HG02759 (cell line): ENCODE data around the gene LPP.

Experiments used
- ATAC-seq: cut with Tn5 transposase; IDR thresholded peaks from one replicate; pipeline ENCODE4 v1.9.1; 2021; ENCODE audit warnings: mild to moderate bottlenecking, moderate library complexity; ENCODE audit not compliant: unreplicated experiment

The LPP gene

GRCh38 chr3:188351648-188352047 lies 197.7 kb downstream of the LPP start:
- ATAC-seq: no peak

GRCh38 chr3:188352196-188352927 lies 198.4 kb downstream of the LPP start:
- no peak for ATAC-seq

DNA sequence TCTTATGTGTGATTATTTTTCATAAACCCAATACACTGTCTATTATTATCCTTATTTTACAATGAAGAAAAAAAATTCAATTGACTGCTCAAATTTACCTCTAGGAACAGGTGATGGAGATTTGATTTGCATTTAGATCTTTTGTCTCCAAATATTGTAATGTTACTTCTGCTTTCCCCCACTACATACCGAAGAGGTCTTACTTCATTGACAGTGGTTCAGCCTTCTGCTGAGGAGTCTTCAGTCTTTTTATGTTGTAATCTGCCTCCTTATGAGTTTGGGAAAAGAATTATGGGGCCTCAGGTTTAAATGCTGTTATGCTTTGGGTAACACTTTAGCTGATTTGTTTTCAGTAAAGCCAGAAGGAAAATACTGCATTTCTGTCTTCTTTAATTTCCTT lies 199.5 kb downstream of the LPP start:
- ATAC-seq: no peak

DNA sequence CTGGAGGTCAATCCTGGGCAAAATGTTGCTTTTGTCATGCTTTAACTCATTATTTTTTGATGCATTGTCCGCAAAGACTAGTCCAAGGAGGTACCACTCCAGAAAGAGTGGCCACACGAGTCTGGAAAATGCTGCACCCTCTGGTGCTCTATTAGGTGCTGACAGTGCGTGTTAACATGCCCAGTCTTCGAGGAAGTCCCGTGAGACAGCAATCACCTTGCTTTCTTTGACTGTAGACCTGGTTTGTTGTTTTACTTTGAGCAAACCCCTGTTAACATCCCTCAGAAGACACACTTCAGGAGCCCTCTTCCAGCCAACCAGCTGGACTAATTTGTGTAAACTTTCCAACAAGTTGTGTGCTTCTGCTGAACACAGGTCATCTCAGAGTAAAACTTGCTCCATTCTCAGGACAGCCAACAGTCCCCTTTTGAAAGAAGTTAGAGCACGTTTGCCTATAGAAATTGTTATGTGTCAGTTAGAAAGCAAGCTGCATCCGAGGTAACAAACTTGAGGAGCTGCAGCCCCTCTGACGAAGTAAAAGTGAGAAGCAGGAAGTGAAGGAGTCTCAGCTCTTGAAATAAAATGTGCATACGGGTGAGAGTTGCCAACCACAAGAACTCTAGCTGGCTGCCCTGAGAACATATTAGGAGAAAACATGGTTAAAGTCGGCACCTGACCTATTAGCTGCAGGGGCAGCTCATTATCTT lies 205.0 kb downstream of the LPP start:
- no peak for ATAC-seq

- ATAC-seq: no peak
These were observed 206.5 kb downstream of the LPP start for GRCh38 chr3:188360364-188360881.

DNA sequence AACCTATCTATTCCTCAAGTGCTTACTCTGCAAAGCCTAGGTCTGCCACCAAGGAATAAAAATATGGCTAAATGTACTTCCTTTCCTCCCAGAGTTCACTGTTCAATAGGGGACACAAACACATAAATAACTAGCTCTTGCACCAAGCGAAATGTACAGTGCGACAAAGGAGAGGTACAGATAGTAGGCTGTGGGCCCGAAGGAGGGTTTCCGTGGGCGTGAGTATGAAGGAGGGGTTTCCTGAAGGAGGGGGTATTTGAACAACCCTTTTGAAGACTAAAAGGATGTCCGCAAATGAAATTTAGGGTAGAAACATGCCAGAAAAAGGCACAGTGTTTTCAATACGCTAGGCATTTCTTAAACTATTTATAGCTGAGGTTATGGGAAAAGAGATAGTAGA lies 207.9 kb downstream of the LPP start:
- no peak for ATAC-seq

- ATAC-seq: no peak
These were observed 208.5 kb downstream of the LPP start for GRCh38 chr3:188362405-188362831.

- no peak for ATAC-seq
These were observed 211.2 kb downstream of the LPP start for GRCh38 chr3:188365184-188365583.

GRCh38 chr3:188365988-188366698 lies 212.2 kb downstream of the LPP start:
- ATAC-seq: no peak

GRCh38 chr3:188367678-188368077 lies 213.7 kb downstream of the LPP start:
- no peak for ATAC-seq

- ATAC-seq: no peak
These were observed 215.6 kb downstream of the LPP start for GRCh38 chr3:188369526-188369925.

GRCh38 chr3:188370081-188370830 lies 216.3 kb downstream of the LPP start:
- peak; percentile 55 for ATAC-seq

GRCh38 chr3:188378786-188379185 lies 224.8 kb downstream of the LPP start:
- no peak for ATAC-seq

- ATAC-seq: no peak
These were observed 226.3 kb downstream of the LPP start for GRCh38 chr3:188380252-188380651.

DNA sequence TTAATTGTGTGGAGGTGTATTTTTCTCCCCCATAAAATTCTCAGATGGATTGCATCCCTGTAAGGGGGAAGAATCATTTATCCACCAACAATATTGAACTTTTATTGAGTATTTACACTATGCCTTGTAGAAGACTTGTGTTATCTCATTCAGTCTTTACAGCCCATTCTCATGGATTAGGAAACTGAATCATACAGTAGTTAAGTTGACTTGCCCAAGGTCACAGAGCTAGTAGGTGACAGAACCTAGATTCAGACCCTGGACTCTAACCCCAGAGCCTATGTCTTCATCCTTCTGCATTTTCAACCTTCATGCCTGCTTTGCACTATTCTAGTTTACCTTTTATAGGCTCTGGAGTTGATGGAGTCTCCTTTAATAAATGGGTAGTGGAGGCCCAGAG lies 226.8 kb downstream of the LPP start:
- no peak for ATAC-seq

DNA sequence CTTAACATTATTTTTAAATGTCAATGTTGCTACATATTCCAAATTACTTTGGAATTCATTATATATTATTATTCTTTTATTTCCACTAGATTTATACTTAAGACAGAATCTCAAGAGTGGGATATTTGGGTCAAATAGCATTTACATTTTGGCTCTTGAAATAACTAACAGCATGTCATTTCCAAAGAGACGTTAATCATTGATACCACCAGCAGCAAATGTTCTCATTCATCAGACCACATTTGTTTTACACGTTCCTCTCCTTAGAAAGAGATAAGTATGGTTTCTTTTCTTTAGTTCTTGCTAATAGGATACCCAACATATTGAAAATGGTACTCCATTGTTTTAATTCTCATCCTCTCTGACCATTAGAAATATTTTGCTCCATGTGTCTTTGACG lies 229.8 kb downstream of the LPP start:
- no peak for ATAC-seq

DNA sequence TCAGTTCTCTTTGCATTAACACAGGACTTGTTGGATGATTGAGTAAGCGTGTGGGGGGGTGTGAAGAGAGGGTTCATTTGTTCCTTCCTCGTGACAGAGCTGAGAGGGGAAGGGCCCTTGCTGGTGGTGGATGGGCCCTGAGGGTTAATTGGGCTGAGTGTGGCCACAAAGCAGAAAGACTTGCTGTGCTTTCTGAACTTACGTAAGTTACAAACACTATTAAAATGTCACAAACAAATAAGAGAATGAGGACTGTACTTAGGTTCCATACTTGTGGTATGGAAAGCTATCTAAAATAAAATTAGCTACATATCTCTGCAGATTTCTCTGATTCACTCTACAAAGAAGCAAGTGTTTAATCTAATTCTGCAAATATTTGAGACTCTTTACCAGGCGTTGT lies 231.3 kb downstream of the LPP start:
- ATAC-seq: no peak

DNA sequence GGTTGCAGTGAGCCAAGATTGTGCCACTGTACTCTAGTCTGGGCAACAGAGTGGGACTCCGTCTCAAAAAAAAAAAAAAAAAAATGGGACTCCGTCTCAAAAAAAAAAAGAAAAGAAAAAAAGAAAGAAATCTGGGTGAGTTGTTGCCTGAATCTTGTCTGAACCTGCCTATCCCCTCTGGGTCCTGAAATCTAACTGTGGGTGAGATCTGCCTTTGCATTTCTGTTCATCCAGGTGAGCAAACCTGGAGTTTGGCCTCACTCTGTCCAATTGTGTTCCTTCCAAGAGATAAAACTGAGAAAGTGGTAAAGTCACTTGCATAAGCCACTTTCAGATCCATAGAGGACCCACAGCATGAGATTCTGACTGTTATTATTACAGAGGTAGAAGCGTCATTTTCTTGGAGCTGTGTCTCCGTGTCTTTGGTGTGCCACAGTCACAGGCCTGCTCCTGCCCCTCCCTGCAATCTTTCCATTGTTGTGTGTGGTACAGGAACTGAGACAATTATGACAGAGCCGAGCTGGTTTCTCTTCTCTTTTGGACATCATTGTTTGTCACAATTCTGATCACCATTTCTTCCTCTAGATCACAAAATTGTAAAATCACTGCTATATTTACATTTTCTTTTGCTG lies 235.9 kb downstream of the LPP start:
- ATAC-seq: peak; percentile 81

DNA sequence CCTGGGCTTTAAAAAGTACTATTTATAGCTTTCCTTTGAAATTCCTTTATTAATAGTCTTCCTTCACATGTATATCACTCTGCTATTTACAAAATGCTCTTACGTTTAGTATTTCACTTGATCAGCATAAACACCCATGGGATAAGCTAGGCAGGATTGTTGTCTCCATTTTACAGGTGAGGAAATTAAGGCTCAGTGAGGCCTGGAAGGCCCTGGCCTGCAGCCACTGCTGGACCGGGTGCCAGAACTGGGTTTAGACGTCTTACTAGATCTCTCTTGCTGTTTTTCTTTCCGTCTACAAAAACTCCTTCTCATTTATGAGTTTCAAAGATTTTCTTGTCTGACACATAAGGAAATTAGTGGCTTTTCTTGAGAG lies 236.4 kb downstream of the LPP start:
- ATAC-seq: peak; percentile 22

- ATAC-seq: no peak
These were observed 237.0 kb downstream of the LPP start for GRCh38 chr3:188390775-188391443.
